HS-27A (cell line): Measurements from ENCODE around the gene TIGD1.

ENCODE experiments used
- DNase-seq: peaks from one replicate; pipeline ENCODE4 v3.0.0-alpha.2; 2012; ENCODE audit warnings: low read depth, missing footprints

TIGD1 gene

GRCh38 chr2:232523682-232524597 lies 26.4 kb downstream of the TIGD1 start:
- DNase-seq = no peak

- no peak for DNase-seq
These were observed 27.0 kb downstream of the TIGD1 start for GRCh38 chr2:232523402-232523681.

GRCh38 chr2:232522623-232523401 lies 27.5 kb downstream of the TIGD1 start:
- no peak for DNase-seq

GRCh38 chr2:232521959-232522622 lies 28.3 kb downstream of the TIGD1 start:
- DNase-seq = no peak

- DNase-seq = no peak
These were observed 29.3 kb downstream of the TIGD1 start for GRCh38 chr2:232521098-232521497.

GRCh38 chr2:232520489-232520888 lies 29.9 kb downstream of the TIGD1 start:
- no peak for DNase-seq

- no peak for DNase-seq
These were observed 30.5 kb downstream of the TIGD1 start, which contains the start of gene PRSS56 for GRCh38 chr2:232519581-232520438. Gene PRSS56, plus strand, starts transcription at chr2:232520388. Its CDS starts 211 bp downstream, at chr2:232520599.

- DNase-seq = no peak
These were observed 31.5 kb downstream of the TIGD1 start for GRCh38 chr2:232518844-232519243.

- DNase-seq = no peak
These were observed 33.8 kb downstream of the TIGD1 start for GRCh38 chr2:232516551-232516950.

GRCh38 chr2:232515639-232516038 lies 34.7 kb downstream of the TIGD1 start:
- no peak for DNase-seq

- no peak for DNase-seq
These were observed 37.0 kb downstream of the TIGD1 start for GRCh38 chr2:232513353-232513752.

GRCh38 chr2:232512602-232513001 lies 37.8 kb downstream of the TIGD1 start:
- no peak for DNase-seq

- no peak for DNase-seq
These were observed 38.9 kb downstream of the TIGD1 start for GRCh38 chr2:232511336-232511890.

GRCh38 chr2:232508251-232508650 lies 42.1 kb downstream of the TIGD1 start:
- DNase-seq = no peak

GRCh38 chr2:232506709-232507108 lies 43.6 kb downstream of the TIGD1 start:
- DNase-seq = no peak

- no peak for DNase-seq
These were observed 44.5 kb downstream of the TIGD1 start for GRCh38 chr2:232505856-232506255.

- DNase-seq = no peak
These were observed 45.9 kb downstream of the TIGD1 start for GRCh38 chr2:232504438-232504837.

GRCh38 chr2:232503809-232504323 lies 46.5 kb downstream of the TIGD1 start:
- DNase-seq = no peak

- no peak for DNase-seq
These were observed 47.2 kb downstream of the TIGD1 start for GRCh38 chr2:232502911-232503808.

GRCh38 chr2:232502511-232502910 lies 47.8 kb downstream of the TIGD1 start:
- no peak for DNase-seq
